HG03103 (cell line): ENCODE data around the gene B4GALNT3.

ENCODE experiments used
- ATAC-seq: cut with Tn5 transposase; IDR thresholded peaks from one replicate; pipeline ENCODE4 v1.9.1; 2021; ENCODE audit warnings: low read depth; ENCODE audit not compliant: unreplicated experiment

Gene B4GALNT3

DNA sequence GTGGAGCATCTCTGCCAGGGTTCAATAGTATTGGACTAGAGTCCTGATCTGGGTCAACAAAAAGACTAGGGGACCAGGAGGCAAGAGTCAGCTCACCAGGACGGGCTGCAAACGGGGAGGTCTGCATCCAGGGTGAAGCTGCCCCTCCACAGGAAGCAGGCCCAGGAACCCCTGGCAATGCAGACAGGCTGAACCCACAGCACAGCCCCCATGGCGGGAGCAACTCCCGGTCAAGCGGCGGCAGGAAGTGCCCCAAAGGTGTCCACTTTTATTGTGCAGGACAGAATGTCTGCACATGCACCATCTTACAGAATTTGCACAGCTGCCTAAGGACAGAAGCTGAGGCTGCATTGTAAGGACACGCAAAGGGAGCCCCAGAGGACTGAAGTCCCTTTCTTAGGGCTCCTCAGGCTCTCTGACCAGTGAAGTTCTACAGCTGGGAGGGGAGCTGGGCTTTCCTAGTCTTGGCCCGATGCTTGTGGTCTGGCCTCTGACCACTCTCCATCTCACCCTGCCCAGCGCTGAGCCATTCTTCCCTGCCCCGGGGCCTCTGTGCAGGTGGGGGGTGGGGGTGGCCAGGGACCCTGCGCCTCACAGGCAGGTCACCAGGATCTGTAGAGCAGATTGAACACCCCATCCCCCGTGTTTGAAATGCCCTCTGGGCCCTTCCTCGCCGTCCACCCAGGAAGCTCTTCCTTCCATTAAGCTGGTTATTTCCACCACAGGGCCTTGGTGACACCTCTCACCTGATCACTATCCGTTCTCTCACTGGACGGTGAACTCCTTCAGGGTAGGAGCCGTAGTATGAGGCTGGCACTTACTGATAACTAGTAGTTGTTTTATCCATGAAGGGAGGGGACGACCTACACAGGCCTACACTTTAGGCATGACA is 127.6 kb downstream of the B4GALNT3 start:
- ATAC-seq, result no peak

DNA sequence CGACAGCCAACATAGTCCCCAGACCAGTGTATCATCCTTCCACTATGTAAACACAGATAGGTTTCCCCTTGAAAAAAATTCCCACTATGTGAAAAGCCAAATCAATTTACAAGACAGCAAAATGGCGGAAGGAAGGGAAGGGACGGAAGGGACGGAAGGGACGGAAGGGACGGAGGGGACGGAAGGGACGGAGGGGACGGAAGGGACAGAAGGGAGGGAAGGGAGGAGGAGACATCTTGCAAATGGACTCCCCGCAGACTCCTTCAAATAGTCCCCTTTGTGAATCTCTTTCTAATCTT is 128.2 kb downstream of the B4GALNT3 start:
- no peak for ATAC-seq

GRCh38 chr12:588646-589045 is 128.9 kb downstream of the B4GALNT3 start:
- no peak for ATAC-seq

DNA sequence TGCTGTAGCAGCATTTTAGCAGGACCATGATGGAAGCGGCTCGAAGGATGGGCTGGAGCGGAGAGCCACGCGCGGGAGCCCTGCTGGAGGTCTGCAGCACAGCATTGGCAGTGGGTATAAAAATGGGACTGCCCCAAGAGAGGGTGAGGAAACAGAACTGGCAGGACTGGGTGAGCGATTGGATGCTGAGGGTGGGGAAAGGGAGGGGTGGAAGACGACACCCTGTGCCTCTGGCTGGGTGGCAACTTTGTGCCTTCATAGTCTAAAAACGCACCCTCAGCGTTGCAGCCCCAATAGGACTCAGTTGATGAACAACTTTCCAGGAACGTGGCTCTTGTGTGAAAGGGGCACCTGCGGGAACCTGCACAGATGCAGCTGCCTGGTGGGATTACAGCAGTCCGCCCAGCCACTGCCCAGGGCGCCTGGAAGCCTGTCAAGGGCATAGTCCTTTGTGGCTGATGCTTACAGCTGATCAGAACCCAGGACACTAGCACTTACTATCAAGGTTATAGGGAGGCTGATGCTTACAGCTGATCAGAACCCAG is 130.5 kb downstream of the B4GALNT3 start:
- no peak for ATAC-seq

- ATAC-seq, result no peak
Observed at GRCh38 chr12:591167-592023, 131.7 kb downstream of the B4GALNT3 start.

- no peak for ATAC-seq
Observed at GRCh38 chr12:592024-592505, 132.3 kb downstream of the B4GALNT3 start.

DNA sequence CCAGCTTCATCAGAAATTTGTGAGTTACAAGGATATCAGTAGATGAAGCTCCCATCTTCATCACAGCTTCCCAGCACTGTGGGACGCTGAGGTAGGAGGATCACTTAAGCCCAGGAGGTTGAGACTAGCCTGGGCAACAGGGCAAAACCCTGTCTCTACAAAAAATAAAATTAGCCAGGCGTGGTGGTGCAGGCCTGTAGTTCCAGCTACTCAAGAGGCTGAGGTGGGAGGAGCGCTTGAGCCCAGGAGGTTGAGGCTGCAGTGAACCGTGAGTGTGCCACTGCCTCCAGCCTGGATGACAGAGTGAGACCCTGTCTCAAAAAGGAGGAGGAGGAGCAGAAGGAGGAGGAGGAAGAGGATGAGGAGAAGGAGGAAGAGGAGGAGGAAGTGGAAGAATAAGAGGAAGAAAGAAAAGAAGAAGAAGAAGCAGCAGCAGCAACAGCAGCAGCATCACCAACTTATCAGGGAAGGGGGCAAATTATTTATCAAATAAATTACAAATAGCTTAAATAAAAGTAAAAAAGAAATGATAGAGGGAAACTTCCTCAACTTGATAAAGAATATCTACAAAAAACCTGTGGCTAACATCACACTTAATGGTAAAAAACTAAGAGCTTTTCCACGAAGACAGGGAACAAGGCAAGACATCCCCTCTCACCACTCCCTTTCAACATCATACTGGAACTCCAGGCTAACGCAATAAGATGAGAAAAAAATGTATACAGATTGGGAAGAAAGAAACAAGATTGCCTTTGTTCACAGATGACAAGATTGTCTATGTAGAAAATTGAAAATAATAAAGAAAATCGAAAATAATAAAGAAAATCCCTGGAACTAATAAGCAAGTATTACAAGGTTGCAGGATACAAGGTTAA is 133.9 kb downstream of the B4GALNT3 start:
- no peak for ATAC-seq

DNA sequence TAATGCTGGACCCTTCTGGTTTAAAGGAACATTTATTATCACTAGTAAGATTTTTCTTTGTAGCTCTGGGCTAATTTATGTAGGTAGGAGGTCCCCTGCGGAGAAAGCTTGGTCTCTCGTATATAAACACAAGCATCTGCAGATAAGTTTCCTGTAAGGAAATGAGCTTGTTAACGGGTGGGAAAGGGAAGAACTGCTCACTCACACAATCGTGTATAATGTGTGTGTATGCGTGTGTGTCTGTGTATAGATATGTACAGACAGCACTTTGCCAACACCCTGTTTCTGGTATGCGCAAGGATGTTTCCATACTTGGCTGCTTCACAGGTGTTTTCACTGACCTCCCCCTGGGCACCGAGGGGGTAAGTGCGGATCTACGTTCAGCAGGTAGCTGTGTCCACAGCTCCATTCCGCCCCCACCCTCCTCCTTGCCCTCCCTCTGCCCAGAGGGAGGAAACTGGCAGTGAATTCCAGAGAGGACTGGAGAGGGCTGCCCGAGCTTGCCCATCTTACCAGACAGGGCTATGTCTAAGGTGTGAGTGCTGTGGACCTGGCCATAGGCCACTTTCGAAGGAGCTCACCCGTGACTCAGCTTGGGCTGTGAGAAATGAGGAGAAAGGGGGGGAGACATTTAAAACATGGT is 138.3 kb downstream of the B4GALNT3 start:
- no peak for ATAC-seq

GRCh38 chr12:599756-600155 is 140.0 kb downstream of the B4GALNT3 start:
- ATAC-seq, result no peak

- ATAC-seq, result no peak
Observed at GRCh38 chr12:601976-602699, 142.4 kb downstream of the B4GALNT3 start.

DNA sequence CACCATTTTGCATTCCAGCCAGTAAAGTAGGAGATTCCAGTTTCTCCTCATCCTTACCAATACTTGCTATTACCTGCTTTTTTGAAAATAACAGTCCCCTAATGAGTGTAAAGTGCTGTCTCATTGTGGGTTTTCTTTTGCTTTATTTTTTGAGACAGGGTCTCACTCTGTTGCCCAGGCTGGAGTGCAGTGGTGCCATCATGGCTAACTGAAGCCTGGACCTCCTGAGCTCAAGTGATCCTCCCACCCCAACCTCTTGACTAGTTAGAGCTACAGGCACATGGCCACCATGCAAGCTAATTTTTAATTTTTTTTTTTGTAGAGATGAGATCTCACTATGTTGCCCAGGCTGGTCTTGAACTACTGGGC is 142.9 kb downstream of the B4GALNT3 start:
- ATAC-seq, result no peak

- no peak for ATAC-seq
Observed at GRCh38 chr12:604956-605355, 145.2 kb downstream of the B4GALNT3 start.

- no peak for ATAC-seq
Observed at GRCh38 chr12:607541-608001, 147.8 kb downstream of the B4GALNT3 start.

- ATAC-seq, result no peak
Observed at GRCh38 chr12:608413-608812, 148.7 kb downstream of the B4GALNT3 start.

DNA sequence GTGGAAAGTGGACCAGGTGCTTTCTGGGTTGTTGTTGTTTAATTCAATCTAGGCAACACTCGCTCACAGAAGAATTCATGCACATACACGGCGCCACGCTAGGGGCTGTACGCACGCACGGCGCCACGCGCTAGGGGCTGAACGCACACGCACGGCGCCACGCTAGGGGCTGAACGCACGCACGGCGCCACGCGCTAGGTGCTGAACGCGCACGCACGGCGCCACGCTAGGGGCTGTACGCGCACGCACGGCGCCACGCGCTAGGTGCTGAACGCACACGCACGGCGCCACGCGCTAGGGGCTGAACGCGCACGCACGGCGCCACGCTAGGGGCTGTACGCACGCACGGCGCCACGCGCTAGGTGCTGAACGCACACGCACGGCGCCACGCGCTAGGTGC is 149.2 kb downstream of the B4GALNT3 start:
- no peak for ATAC-seq

- ATAC-seq, result no peak
Observed at GRCh38 chr12:611721-612120, 152.0 kb downstream of the B4GALNT3 start.

GRCh38 chr12:612293-612692 is 152.6 kb downstream of the B4GALNT3 start:
- ATAC-seq, result no peak

- no peak for ATAC-seq
Observed at GRCh38 chr12:612886-613285, 153.1 kb downstream of the B4GALNT3 start.
